GM12878 (cell line): Measurements from ENCODE around the gene GNG10. TPM values are rescaled to one million over a fixed set of nuclear protein-coding genes. Genes with fewer than 3 reads are reported as not detected.

Experiments used
- ATAC-seq: fragments of 200-7000 bp; cut with Tn5 transposase; 3 replicates; pipeline ENCODE4 v1.9.1; 2020; ENCODE audit warnings: mild to moderate bottlenecking, moderate library complexity
- BruUV-seq: library from RNA; stranded (reverse); fragments of 400-500 nt; replicated peaks from 2 replicates; lab custom pipeline; 2021; lab: Mats Ljungman, UMichigan
- CTCF ChIA-PET: fragments of 300-600 bp; sonication (Branson Sonifier 250); formaldehyde crosslinking; extraction: SDS; loops from one replicate; lab custom pipeline; 2021; ENCODE audit warnings: inconsistent platforms; lab: Yijun Ruan, JAX
- POLR2A ChIA-PET: fragments of 350-600 bp; formaldehyde crosslinking; extraction: SDS; loops from one replicate; lab custom pipeline; 2021; ENCODE audit warnings: inconsistent platforms; lab: Charles Lee
- RAD21 ChIA-PET: fragments of 300-600 bp; sonication (Branson Sonifier 250); formaldehyde crosslinking; loops from one replicate; lab custom pipeline; 2023; ENCODE audit warnings: antibody characterized with exemption; ENCODE audit not compliant: unreplicated experiment; lab: Charles Lee
- SMC1A ChIA-PET: fragments of 300-600 bp; sonication (Branson Sonifier 250); formaldehyde crosslinking; loops from one replicate; lab custom pipeline; 2023; ENCODE audit not compliant: unreplicated experiment, uncharacterized antibody; lab: Charles Lee
- DNase-seq: peaks from one replicate; pipeline ENCODE4 v3.0.0-alpha.2; 2011; ENCODE audit warnings: low read depth, low spot score
- FAIRE-seq: peaks from 3 replicates; lab custom pipeline; 2011; peaks lifted over from hg19 to GRCh38; lab: Jason Lieb, UNC
- H2AFZ ChIP-seq: 2 replicates; pipeline ENCODE4 v1.6.0; 2011; ENCODE audit warnings: low read depth, low read length, control low read depth; ENCODE audit not compliant: control insufficient read depth
- H3K27ac ChIP-seq: 2 replicates; pipeline ENCODE4 v1.5.1; 2011; ENCODE audit warnings: control low read depth; ENCODE audit not compliant: control insufficient read depth, insufficient read depth
- H3K27me3 ChIP-seq, 2 experiments: replicated peaks in 1 of 2; 2 replicates each; pipeline versions ENCODE4 v1.6.0 to v1.6.1; 2011; ENCODE audit warnings: low read length in 1 of 2; ENCODE audit not compliant: control insufficient read depth in 2 of 2, insufficient read depth in 2 of 2
- H3K36me3 ChIP-seq, 2 experiments: 2 replicates each; pipeline ENCODE4 v1.5.1; 2011; ENCODE audit warnings: low read length in 1 of 2; ENCODE audit not compliant: control insufficient read depth in 2 of 2, insufficient read depth in 2 of 2
- H3K4me1 ChIP-seq: 2 replicates; pipeline ENCODE4 v1.6.1; 2011; ENCODE audit warnings: mild to moderate bottlenecking, low read length, moderate library complexity, mixed read lengths; ENCODE audit not compliant: control insufficient read depth, insufficient read depth
- H3K4me2 ChIP-seq: 2 replicates; pipeline ENCODE4 v1.6.0; 2011; ENCODE audit warnings: control low read depth; ENCODE audit not compliant: control insufficient read depth, insufficient read depth
- H3K4me3 ChIP-seq: fragments of 200-600 bp; sonication (generic); 2 replicates; pipeline ENCODE4 v1.5.1; 2016
- H3K79me2 ChIP-seq: 2 replicates; pipeline ENCODE4 v1.6.0; 2011; ENCODE audit warnings: low read length; ENCODE audit not compliant: control insufficient read depth, insufficient read depth
- H3K9ac ChIP-seq: 2 replicates; pipeline ENCODE4 v1.8.0; 2011; ENCODE audit warnings: low read length, control low read depth, mixed read lengths; ENCODE audit not compliant: control insufficient read depth, insufficient read depth
- H3K9me3 ChIP-seq: replicated peaks from 3 replicates; pipeline ENCODE4 v1.5.1; 2011; ENCODE audit warnings: mild to moderate bottlenecking, low read length; ENCODE audit not compliant: control insufficient read depth, insufficient read depth
- H4K20me1 ChIP-seq: 2 replicates; pipeline ENCODE4 v1.6.0; 2011; ENCODE audit not compliant: control insufficient read depth, insufficient read depth
- BCL3 ChIP-seq: IDR thresholded peaks from 2 replicates; pipeline ENCODE4 v1.6.1; 2011; ENCODE audit warnings: borderline replicate concordance, low read depth, mild to moderate bottlenecking, moderate library complexity, low read length; ENCODE audit not compliant: insufficient read depth, poor library complexity, severe bottlenecking
- E2F8 ChIP-seq: fragments of 450-650 bp; IDR thresholded peaks from 2 replicates; pipeline ENCODE4 v1.6.1; 2018; ENCODE audit warnings: mild to moderate bottlenecking, low read depth, moderate library complexity; ENCODE audit not compliant: partially characterized antibody
- FOXK2 ChIP-seq: fragments of 450-650 bp; IDR thresholded peaks from 2 replicates; pipeline ENCODE4 v1.6.1; 2017; ENCODE audit warnings: mild to moderate bottlenecking, moderate library complexity
- SPI1 ChIP-seq: IDR thresholded peaks from 2 replicates; pipeline ENCODE4 v1.6.1; 2011; ENCODE audit warnings: low read depth, mild to moderate bottlenecking, low read length, moderate library complexity, borderline replicate concordance; ENCODE audit not compliant: insufficient read depth
- TARDBP ChIP-seq: IDR thresholded peaks from 2 replicates; pipeline ENCODE4 v1.6.1; 2016; ENCODE audit warnings: borderline replicate concordance
- YBX1 ChIP-seq: fragments of 450-650 bp; IDR thresholded peaks from 2 replicates; pipeline ENCODE4 v1.6.1; 2016; ENCODE audit warnings: antibody characterized with exemption
- WGBS: methylation state at CpG from one replicate; pipeline ENCODE4 v1.1.6; 2016; ENCODE audit warnings: low lambda C conversion rate; ENCODE audit not compliant: insufficient replicate concordance, insufficient coverage; ENCODE audit errors: missing lambda C conversion rate; 5-methylcytosine and 5-hydroxymethylcytosine counted together
- in situ Hi-C: fragments of 300-500 bp; cut with MboI; formaldehyde crosslinking; loops from 9 replicates; pipeline ENCODE4 v1.14.3; 2018; ENCODE audit warnings: mixed read lengths
- intact Hi-C: fragments of 100-400 bp; cut with micrococcal nuclease; formaldehyde crosslinking; loops from one replicate; pipeline ENCODE4 v1.14.2; 2022; ENCODE audit not compliant: unreplicated experiment
- polyA plus RNA-seq, 11 experiments: library from polyadenylated mRNA; depleted of rRNA in 4 of 11; unstranded in 6 of 11; stranded (reverse) in 5 of 11; fragments of >200 nt; fragmentation: Nextera tagmentation in 4 of 11; fragmentation: Illumina TruSeq in 1 of 11; extraction: Ambion mirVana in 4 of 11; extraction: Trizol in 1 of 11; gene quantifications; 1 replicate in 1 of 11; 2 replicates in 10 of 11; pipeline versions ENCODE4 v1.2.1 to v1.2.3, GENCODE V29; 2011 to 2016; ENCODE audit warnings: inconsistent platforms in 2 of 11, missing spikeins in 2 of 11, low read depth in 1 of 11
- total RNA-seq, 4 experiments: library from RNA; depleted of rRNA in 3 of 4; stranded (reverse); fragments of >200 nt in 3 of 4; fragmentation: Illumina TruSeq in 1 of 4; extraction: Trizol in 1 of 4; gene quantifications; 2 replicates each; pipeline versions ENCODE4 v1.2.1 to v1.2.3, GENCODE V29; 2013 to 2021

GNG10 gene
- total and polyA plus RNA-seq, 10 of the 15 experiments (the other 5 are each of a cell fraction or from before 2014, with no cell fraction given): 12.0 to 28.2 (median 22.7) TPM

GRCh38 chr9:111646417-111646816, 15.0 kb upstream of the GNG10 start (continued):
- no peak for TF ChIP-seq BCL3

- no peaks in the 10 kb centered on the region for H3K4me1 ChIP-seq
- ATAC-seq (no peak), FAIRE-seq (no peak), DNase-seq (no peak)
- H3K4me2 ChIP-seq: no peak overlapping the region
- SMC1A ChIA-PET: interaction anchor here (1.0 kb wide), 1 partner anchor 9 kb away, joined by 3 read pairs; no protein-coding TSS in a partner anchor
- CTCF ChIA-PET: no interaction called here
- H3K36me3 ChIP-seq: peaks cover 0 to 17% of the 10 kb centered on the region in 2 experiments; a peak in 2 of 4 replicates
- TF ChIP-seq TARDBP (no peak), YBX1 (no peak), E2F8 (no peak), FOXK2 (no peak), SPI1 (no peak)
- no peak overlapping the region for H2AFZ ChIP-seq
- BruUV-seq: no TSS peak
- H3K9me3 ChIP-seq: no peaks in the 10 kb centered on the region
- intact Hi-C loops: no loop called here
- RAD21 ChIA-PET: no interaction called here
- H3K79me2 ChIP-seq: no peaks in the 10 kb centered on the region
- no peak overlapping the region for H3K9ac ChIP-seq
- H3K27me3 ChIP-seq: no peaks in the 10 kb centered on the region
- POLR2A ChIA-PET: no interaction called here
- no peaks in the 10 kb centered on the region for H4K20me1 ChIP-seq
- no peak overlapping the region for H3K4me3 ChIP-seq
- 100% methylated on average over 4 of the region's 4 CpGs for WGBS
- in situ Hi-C loops: no loop called here
- no peak overlapping the region for H3K27ac ChIP-seq
Measured at GRCh38 chr9:111648066-111648465, 13.3 kb upstream of the GNG10 start.
